Chondrocyte (in vitro differentiated cells): Measurements from ENCODE around the gene UNC80. TPM values are rescaled to one million over a fixed set of nuclear protein-coding genes. Genes with fewer than 3 reads are reported as not detected.

Source experiments
- DNase-seq: peaks from one replicate; pipeline ENCODE4 v3.0.0; 2021; ENCODE audit warnings: mixed read lengths, low spot score
- H3K27ac Mint-ChIP-seq: one replicate; pipeline ENCODE4 v1.8.0; 2021; ENCODE audit warnings: mild to moderate bottlenecking, moderate library complexity, mixed read lengths; ENCODE audit not compliant: unreplicated experiment
- H3K27me3 Mint-ChIP-seq: 2 replicates; pipeline ENCODE4 v1.8.0; 2021; ENCODE audit warnings: low read depth, mixed read lengths
- H3K36me3 Mint-ChIP-seq: 2 replicates; pipeline ENCODE4 v1.8.0; 2021; ENCODE audit warnings: low read depth, mixed read lengths
- H3K4me1 Mint-ChIP-seq: 2 replicates; pipeline ENCODE4 v1.8.0; 2021; ENCODE audit warnings: low read depth, mild to moderate bottlenecking, mixed read lengths
- H3K4me3 Mint-ChIP-seq: one replicate; pipeline ENCODE4 v1.8.0; 2021; ENCODE audit warnings: mild to moderate bottlenecking, moderate library complexity, mixed read lengths; ENCODE audit not compliant: unreplicated experiment
- H3K9me3 Mint-ChIP-seq: 2 replicates; pipeline ENCODE4 v1.8.0; 2021; ENCODE audit warnings: low read depth, mixed read lengths
- CTCF ChIP-seq: fragments of 200-600 bp; sonication (generic); IDR thresholded peaks from 2 replicates; pipeline ENCODE4 v1.5.0; 2021; ENCODE audit warnings: antibody characterized with exemption, mild to moderate bottlenecking, moderate library complexity
- total RNA-seq: library from RNA; stranded (reverse); gene quantifications from 3 replicates; pipeline ENCODE4 v1.2.1, GENCODE V29; 2021

UNC80 gene
- total RNA-seq, 1 donor from 2014 or later: 0.02 TPM

DNA sequence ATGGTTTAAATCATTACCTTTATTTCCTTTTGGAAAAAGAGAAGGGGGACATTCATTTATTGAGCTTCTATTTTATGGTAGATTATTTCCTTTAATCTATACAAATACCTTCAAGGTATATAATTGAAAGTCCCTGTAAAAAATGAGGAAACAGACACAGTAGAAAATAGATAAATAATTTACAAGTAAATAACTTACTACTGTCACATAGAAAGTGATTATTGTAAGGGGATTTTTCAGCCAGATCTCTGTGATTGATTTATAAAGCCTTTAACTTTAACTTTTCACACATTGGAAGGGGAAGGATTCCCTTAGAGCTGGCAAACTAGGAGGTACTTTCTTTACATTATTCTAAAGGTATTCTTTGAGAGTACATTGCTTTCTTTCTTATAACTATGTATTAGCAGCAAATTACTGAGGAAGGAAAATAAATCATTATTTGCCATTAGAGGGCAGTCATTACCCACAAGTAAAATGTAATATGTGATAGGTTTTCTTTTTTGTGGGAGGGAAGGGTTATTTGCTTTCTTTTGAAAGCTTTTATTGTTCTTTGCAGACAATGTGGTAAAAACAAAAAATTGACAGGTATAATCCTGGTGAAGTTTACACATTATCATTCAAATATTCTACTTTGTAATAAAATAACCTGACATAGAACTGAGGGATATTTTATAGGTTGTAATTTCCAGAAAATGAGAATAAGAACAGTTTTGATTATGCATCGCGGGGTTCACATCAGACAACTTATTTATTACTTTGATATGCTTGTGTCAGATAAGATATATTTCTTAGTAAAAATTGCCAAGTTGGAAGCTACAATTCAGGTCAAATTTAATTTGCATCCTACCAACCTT, 206.0 kb downstream of the UNC80 start:
- peaks cover 19% of the 10 kb centered on the region for H3K4me1 Mint-ChIP-seq
- peak; percentile 92 for TF ChIP-seq CTCF
- H3K9me3 Mint-ChIP-seq: no peaks in the 10 kb centered on the region
- DNase-seq: no peak
- H3K4me3 Mint-ChIP-seq: no peak overlapping the region
- H3K27me3 Mint-ChIP-seq: peaks cover 5% of the 10 kb centered on the region
- no peak overlapping the region for H3K27ac Mint-ChIP-seq
- H3K36me3 Mint-ChIP-seq: no peaks in the 10 kb centered on the region

- no peak overlapping the region for H3K27ac Mint-ChIP-seq
- no peak overlapping the region for H3K4me3 Mint-ChIP-seq
- peaks cover 19% of the 10 kb centered on the region for H3K4me1 Mint-ChIP-seq
- no peaks in the 10 kb centered on the region for H3K9me3 Mint-ChIP-seq
- H3K27me3 Mint-ChIP-seq: peaks cover 25% of the 10 kb centered on the region
- DNase-seq: no peak
- TF ChIP-seq CTCF: no peak
- H3K36me3 Mint-ChIP-seq: no peaks in the 10 kb centered on the region
Measured at GRCh38 chr2:209984291-209984690, 212.7 kb downstream of the UNC80 start.

- Mint-ChIP-seq H3K4me1 (peaks cover 10% of the 10 kb centered on the region), H3K27me3 (peaks cover 37% of the 10 kb centered on the region), H3K9me3 (no peaks in the 10 kb centered on the region), H3K36me3 (no peaks in the 10 kb centered on the region), H3K27ac (no peak overlapping the region), H3K4me3 (no peak overlapping the region)
- no peak for DNase-seq
- no peak for TF ChIP-seq CTCF
Measured at GRCh38 chr2:209985874-209986273, 214.2 kb downstream of the UNC80 start.

DNA sequence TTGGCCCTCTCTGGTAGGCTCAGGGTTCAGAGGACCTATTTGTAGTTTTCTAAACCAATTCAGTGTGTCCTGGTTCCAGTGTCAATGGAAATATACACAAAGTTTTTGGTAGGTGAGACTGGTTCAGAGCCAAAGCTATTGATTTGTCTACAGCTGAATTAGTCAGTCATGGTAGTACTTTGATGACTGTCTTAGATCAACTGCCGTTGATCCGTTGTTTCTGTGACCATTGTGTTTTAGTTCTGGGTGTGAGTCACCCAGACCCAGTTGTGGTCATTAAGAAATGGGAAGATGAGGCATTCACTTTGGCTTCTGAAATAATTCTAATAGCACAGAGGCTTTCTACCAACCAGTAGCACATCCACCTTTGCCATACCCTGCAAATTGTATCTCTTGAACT, 214.8 kb downstream of the UNC80 start:
- no peak overlapping the region for H3K27ac Mint-ChIP-seq
- H3K4me1 Mint-ChIP-seq: peaks cover 8% of the 10 kb centered on the region
- no peak for TF ChIP-seq CTCF
- no peak for DNase-seq
- peaks cover 41% of the 10 kb centered on the region for H3K27me3 Mint-ChIP-seq
- no peaks in the 10 kb centered on the region for H3K36me3 Mint-ChIP-seq
- H3K4me3 Mint-ChIP-seq: no peak overlapping the region
- no peaks in the 10 kb centered on the region for H3K9me3 Mint-ChIP-seq

- Mint-ChIP-seq H3K4me3 (no peak overlapping the region), H3K9me3 (no peaks in the 10 kb centered on the region), H3K27me3 (peaks cover 41% of the 10 kb centered on the region), H3K36me3 (no peaks in the 10 kb centered on the region), H3K4me1 (no peaks in the 10 kb centered on the region), H3K27ac (no peak overlapping the region)
- no peak for DNase-seq
- TF ChIP-seq CTCF: no peak
Measured at GRCh38 chr2:209988010-209988409, 216.4 kb downstream of the UNC80 start.
